ENCODE results near the gene CABP2.

DNA sequence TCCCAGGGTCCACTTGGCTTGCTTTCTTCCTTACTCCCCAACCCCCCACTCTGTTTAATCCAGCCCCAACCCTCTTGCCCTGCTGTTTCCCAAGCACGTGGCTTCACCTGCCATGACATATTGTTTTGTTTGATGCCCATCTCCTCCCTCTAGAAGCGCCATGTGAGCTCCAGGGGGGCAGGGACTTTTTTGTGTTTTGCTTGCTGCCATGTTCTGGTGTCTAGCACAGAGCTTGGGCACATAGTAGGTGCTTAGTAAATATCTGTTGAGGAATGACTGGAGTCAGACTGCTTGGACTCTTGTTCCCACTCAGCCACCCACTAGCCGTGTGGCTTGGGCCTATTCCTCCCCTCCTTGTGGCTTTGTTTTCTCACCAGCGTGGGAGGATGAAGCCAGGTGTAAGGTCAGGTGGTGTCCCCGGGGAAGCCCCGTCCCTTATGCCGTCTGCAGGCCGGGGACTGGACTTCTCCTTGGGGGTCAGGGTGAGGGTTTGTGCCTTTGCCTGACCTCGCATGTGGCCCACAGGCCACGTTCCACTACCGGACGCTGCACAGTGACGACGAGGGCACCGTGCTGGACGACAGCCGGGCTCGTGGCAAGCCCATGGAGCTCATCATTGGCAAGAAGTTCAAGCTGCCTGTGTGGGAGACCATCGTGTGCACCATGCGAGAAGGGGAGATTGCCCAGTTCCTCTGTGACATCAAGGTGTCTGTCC is 36.6 kb downstream of the CABP2 start:
- TF ChIP-seq, protein P1, sequence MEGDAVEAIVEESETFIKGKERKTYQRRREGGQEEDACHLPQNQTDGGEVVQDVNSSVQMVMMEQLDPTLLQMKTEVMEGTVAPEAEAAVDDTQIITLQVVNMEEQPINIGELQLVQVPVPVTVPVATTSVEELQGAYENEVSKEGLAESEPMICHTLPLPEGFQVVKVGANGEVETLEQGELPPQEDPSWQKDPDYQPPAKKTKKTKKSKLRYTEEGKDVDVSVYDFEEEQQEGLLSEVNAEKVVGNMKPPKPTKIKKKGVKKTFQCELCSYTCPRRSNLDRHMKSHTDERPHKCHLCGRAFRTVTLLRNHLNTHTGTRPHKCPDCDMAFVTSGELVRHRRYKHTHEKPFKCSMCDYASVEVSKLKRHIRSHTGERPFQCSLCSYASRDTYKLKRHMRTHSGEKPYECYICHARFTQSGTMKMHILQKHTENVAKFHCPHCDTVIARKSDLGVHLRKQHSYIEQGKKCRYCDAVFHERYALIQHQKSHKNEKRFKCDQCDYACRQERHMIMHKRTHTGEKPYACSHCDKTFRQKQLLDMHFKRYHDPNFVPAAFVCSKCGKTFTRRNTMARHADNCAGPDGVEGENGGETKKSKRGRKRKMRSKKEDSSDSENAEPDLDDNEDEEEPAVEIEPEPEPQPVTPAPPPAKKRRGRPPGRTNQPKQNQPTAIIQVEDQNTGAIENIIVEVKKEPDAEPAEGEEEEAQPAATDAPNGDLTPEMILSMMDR (IDR thresholded peaks at IDR 0.05 in 4 of 5, conservative IDR thresholded peaks at IDR 0.05 in 1 of 5): no peak
- no peak for TF ChIP-seq POLR2A (IDR thresholded peaks at IDR 0.05)
